Islet precursor cell (in vitro differentiated cells): ENCODE results near the gene MAP4K3.
A peak's percentile ranks its signal among the peaks of the same experiment; 100 is the strongest.
"Not testable (repeated sequence)": the region's sequence is repeated elsewhere in the genome, so short reads cannot be mapped to it uniquely, and the experiment has no call there.

ENCODE experiments used
- DNase-seq: peaks from one replicate; pipeline ENCODE4 v3.0.0-alpha.2; 2018

MAP4K3 gene

GRCh38 chr2:39407516-39408296 is 29.4 kb downstream of the MAP4K3 start:
- no peak for DNase-seq

DNA sequence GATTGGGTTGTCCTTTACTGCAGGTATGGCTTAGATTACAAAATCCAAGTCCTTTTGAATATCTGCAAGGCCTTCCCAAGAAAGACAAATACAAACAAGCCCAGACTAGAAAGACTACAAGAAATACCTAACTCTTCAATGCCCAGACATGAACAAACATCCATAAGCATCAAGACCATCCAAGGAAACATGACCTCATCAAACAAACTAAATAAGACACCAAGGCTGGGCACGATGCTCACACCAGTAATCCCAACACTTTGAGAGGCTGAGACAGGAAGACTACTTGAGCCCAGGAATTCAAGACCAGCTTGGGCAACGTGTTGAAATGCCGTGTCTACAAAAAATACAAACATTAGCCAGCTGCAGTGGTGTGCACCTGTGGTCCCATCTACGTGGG is 31.7 kb downstream of the MAP4K3 start:
- DNase-seq, result no peak

- DNase-seq, result no peak
Measured at GRCh38 chr2:39403311-39403710, 33.8 kb downstream of the MAP4K3 start.

DNA sequence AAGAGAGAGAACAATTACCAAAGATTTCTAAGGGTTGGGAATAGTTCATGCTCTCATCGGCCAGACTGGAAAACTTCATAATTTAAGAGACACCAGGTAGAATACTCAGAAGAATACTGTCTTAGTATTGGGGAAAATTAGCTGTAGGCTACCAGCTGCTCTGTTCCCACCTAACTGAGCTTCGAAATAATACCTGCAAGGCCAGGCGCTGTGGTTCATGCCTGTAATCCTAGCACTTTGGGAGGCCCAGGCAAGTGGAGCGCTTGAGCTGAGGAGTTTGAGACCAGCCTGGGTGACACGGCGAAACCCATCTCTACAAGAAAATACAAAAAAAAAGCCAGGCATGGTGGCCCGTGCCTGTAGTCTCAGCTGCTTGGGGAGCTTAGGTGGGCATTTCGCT is 35.8 kb downstream of the MAP4K3 start:
- DNase-seq, result no peak

GRCh38 chr2:39399570-39399969 is 37.5 kb downstream of the MAP4K3 start:
- DNase-seq, result no peak

GRCh38 chr2:39395313-39395712 is 41.8 kb downstream of the MAP4K3 start:
- DNase-seq, result no peak

- no peak for DNase-seq
Measured at GRCh38 chr2:39394516-39394961, 42.5 kb downstream of the MAP4K3 start.

- no peak for DNase-seq
Measured at GRCh38 chr2:39392672-39393071, 44.4 kb downstream of the MAP4K3 start.

DNA sequence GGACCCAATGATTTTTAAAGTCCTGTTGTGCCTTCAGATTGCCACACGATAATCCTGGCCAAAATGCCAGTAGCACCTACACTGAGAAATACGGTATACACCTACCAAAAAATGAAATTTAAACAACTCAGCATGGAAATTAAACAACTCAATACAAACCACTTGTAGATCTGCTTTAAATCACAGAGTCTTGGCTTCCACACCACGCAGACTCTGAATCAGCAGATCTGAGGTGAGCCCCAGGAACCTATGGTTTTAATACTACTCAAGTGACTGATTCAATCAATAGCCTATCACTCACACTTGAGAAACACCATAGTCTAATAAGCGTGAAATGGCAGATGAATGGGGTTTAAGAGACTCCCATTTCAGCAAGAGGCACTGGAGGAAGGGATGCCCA is 46.9 kb downstream of the MAP4K3 start:
- DNase-seq, result no peak

- no peak for DNase-seq
Measured at GRCh38 chr2:39386064-39386463, 51.0 kb downstream of the MAP4K3 start.

- no peak for DNase-seq
Measured at GRCh38 chr2:39385172-39385571, 51.9 kb downstream of the MAP4K3 start.

- not testable (repeated sequence) for DNase-seq
Measured at GRCh38 chr2:39384071-39384470, 53.0 kb downstream of the MAP4K3 start.

DNA sequence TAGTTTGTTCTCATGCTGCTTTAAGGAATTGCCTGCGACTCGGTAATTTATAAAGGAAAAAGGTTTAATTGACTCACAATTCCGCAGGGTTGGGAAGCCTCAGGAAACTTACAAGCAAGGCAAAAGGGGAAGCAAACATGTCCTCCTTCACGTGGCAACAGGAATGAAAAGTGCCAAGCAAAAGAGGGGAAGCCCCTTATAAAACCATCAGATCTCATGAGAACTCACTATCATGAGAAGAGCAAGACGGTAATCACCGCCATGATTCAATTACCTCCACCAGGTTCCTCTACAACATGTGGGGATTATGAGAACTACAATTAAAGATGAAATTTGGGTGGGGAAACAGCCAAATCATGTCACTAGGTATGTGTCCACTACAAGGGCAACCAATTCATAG is 53.9 kb downstream of the MAP4K3 start:
- DNase-seq, result no peak

DNA sequence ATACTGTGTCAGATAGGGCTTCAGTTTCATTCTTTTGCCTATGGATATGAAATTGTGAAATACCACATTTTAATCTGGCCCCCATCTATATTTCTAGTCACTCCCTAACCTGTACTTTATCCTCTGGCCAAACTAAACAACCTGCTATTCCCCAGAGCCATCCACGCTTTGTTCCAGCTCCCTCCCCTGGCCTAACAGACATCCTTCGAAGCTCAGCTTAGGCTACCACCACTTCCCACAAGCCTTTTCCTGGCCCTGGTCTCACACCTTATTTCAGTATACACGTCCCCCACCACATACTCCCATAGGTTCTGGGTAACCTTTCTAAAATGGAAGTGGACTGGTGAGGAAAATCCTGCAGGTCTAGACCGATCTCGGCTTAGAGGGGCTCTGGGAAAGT is 55.4 kb downstream of the MAP4K3 start:
- DNase-seq, result peak; percentile 58

GRCh38 chr2:39380525-39381150 is 56.4 kb downstream of the MAP4K3 start:
- DNase-seq, result no peak

- DNase-seq, result no peak
Measured at GRCh38 chr2:39379643-39380524, 57.2 kb downstream of the MAP4K3 start.

- DNase-seq, result no peak
Measured at GRCh38 chr2:39378968-39379367, 58.1 kb downstream of the MAP4K3 start.

- no peak for DNase-seq
Measured at GRCh38 chr2:39377226-39377939, 59.7 kb downstream of the MAP4K3 start.

GRCh38 chr2:39375917-39376316 is 61.2 kb downstream of the MAP4K3 start:
- no peak for DNase-seq

DNA sequence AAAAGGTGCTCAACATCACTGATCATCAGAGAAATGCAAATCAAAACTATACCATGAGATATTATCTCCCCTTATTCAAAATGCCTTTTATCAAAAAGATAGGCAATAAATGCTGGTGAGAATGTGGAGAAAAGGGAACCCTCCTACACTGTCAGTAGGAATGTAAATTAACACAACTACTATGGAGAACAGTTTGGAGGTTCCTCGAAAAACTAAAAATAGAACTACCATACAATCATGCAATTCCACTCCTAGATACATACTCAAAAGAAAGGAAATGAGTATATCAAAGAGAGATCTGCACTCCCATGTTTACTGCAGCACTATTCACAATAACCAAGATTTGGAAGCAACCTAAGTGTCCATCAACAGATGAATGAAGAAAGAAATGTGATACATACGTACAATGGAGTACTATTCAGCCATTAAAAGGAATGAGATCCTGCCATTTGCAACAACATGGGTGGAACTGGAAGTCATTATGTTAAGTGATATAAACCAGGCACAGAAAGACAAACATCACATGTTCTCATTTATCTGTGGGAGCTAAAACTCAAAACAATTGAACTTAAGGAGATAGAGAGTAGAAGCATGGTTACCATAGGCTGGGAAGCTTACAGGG is 63.8 kb downstream of the MAP4K3 start:
- no peak for DNase-seq

DNA sequence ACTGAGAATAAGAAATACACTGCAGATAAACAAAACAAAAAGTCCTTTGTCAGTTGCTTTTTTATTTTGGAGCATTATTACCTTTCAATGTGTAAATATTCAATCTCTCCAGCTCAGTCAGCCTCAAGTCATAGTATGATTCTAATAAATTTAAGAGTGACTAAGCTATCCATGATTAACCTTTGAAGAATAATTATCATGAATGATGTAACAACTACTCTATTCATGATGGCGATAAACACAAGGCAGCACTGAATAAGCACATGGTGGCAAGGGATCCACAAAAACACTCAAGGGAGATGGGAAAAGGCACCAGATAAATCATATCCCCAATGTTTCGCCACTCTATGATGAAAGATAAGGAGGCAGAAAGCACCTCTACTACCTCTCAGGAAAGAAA is 67.0 kb downstream of the MAP4K3 start:
- DNase-seq, result no peak

DNA sequence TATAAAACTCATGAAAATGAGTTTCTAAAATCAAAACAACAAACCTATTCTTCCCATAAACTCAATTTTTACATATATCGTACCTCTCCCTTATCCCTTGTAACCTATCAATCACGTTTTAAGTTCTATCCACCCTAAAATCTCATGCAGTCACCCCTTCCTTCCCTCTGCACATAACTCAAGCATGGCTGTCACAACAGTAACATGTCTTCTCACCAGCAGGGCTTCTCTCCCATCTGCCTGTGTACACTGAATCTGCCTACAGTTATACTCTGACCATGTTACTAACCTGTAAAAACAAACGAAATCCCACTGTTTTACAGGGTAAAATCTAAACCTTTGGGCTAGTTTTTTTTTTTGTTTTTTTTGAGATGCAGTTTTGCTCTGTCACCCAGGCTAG is 68.2 kb downstream of the MAP4K3 start:
- DNase-seq, result no peak
